Endothelial cell (in vitro differentiated cells): ENCODE measurements around the gene HES3. TPM values are rescaled to one million over a fixed set of nuclear protein-coding genes. Genes with fewer than 3 reads are reported as not detected.

Experiments
- DNase-seq: peaks from one replicate; pipeline ENCODE4 v3.0.0; 2021; ENCODE audit warnings: low spot score
- H3K27ac Mint-ChIP-seq: one replicate; pipeline ENCODE4 v1.8.0; 2021; ENCODE audit warnings: mixed read lengths, inconsistent platforms; ENCODE audit not compliant: unreplicated experiment
- H3K27me3 Mint-ChIP-seq: one replicate; pipeline ENCODE4 v1.8.0; 2021; ENCODE audit warnings: mild to moderate bottlenecking, moderate library complexity, mixed read lengths, inconsistent platforms; ENCODE audit not compliant: unreplicated experiment
- H3K36me3 Mint-ChIP-seq: one replicate; pipeline ENCODE4 v1.8.0; 2021; ENCODE audit warnings: mild to moderate bottlenecking, low read depth, mixed read lengths, inconsistent platforms; ENCODE audit not compliant: unreplicated experiment
- H3K4me1 Mint-ChIP-seq: one replicate; pipeline ENCODE4 v1.8.0; 2021; ENCODE audit warnings: mild to moderate bottlenecking, mixed read lengths, inconsistent platforms; ENCODE audit not compliant: unreplicated experiment
- H3K4me3 Mint-ChIP-seq: one replicate; pipeline ENCODE4 v1.8.0; 2021; ENCODE audit warnings: mild to moderate bottlenecking, mixed read lengths, inconsistent platforms; ENCODE audit not compliant: unreplicated experiment
- H3K9me3 Mint-ChIP-seq: one replicate; pipeline ENCODE4 v1.8.0; 2021; ENCODE audit warnings: mixed read lengths, inconsistent platforms; ENCODE audit not compliant: unreplicated experiment
- CTCF ChIP-seq: fragments of 200-600 bp; sonication (generic); IDR thresholded peaks from one replicate; pipeline ENCODE4 v1.5.0; 2021; ENCODE audit warnings: antibody characterized with exemption; ENCODE audit not compliant: unreplicated experiment
- total RNA-seq: library from RNA; stranded (reverse); fragmentation: NEBNext Ultra II Directional; extraction: Animal tissue kit (Norgen Biotek cat#: 25700); gene quantifications from one replicate; pipeline ENCODE4 v1.2.1, GENCODE V29; 2021; ENCODE audit not compliant: unreplicated experiment

The HES3 gene
- total RNA-seq, 1 donor from 2014 or later = not detected

GRCh38 chr1:6251233-6251632 is 7.3 kb downstream of the HES3 start:
- Mint-ChIP-seq H3K27me3 (peaks cover 28% of the 10 kb centered on the region), H3K4me3 (no peak overlapping the region), H3K9me3 (no peaks in the 10 kb centered on the region), H3K27ac (no peak overlapping the region), H3K4me1 (no peaks in the 10 kb centered on the region), H3K36me3 (no peaks in the 10 kb centered on the region)
- TF ChIP-seq CTCF = no peak
- no peak for DNase-seq

GRCh38 chr1:6251681-6252373 is 7.8 kb downstream of the HES3 start:
- Mint-ChIP-seq H3K27ac (no peak overlapping the region), H3K36me3 (no peaks in the 10 kb centered on the region), H3K4me1 (no peaks in the 10 kb centered on the region), H3K9me3 (no peaks in the 10 kb centered on the region), H3K4me3 (no peak overlapping the region), H3K27me3 (peaks cover 23% of the 10 kb centered on the region)
- no peak for DNase-seq
- TF ChIP-seq CTCF = no peak

GRCh38 chr1:6252374-6252710 is 8.4 kb downstream of the HES3 start:
- H3K4me1 Mint-ChIP-seq = no peaks in the 10 kb centered on the region
- H3K27ac Mint-ChIP-seq = no peak overlapping the region
- no peak for DNase-seq
- no peaks in the 10 kb centered on the region for H3K36me3 Mint-ChIP-seq
- no peak for TF ChIP-seq CTCF
- H3K27me3 Mint-ChIP-seq = peaks cover 18% of the 10 kb centered on the region
- H3K4me3 Mint-ChIP-seq = no peak overlapping the region
- no peaks in the 10 kb centered on the region for H3K9me3 Mint-ChIP-seq

- Mint-ChIP-seq H3K9me3 (no peaks in the 10 kb centered on the region), H3K27ac (no peak overlapping the region), H3K4me3 (no peak overlapping the region), H3K36me3 (no peaks in the 10 kb centered on the region), H3K27me3 (peaks cover 17% of the 10 kb centered on the region), H3K4me1 (no peaks in the 10 kb centered on the region)
- no peak for TF ChIP-seq CTCF
- no peak for DNase-seq
Observed at GRCh38 chr1:6253380-6253779, 9.4 kb downstream of the HES3 start.

- Mint-ChIP-seq H3K27me3 (peaks cover 25% of the 10 kb centered on the region), H3K4me1 (no peaks in the 10 kb centered on the region), H3K27ac (no peak overlapping the region), H3K4me3 (no peak overlapping the region), H3K9me3 (no peaks in the 10 kb centered on the region), H3K36me3 (no peaks in the 10 kb centered on the region)
- DNase-seq = no peak
- TF ChIP-seq CTCF = no peak
Observed at GRCh38 chr1:6254691-6255090, 10.7 kb downstream of the HES3 start.
